ENCODE results near the gene PGAP3. TPM values are rescaled to one million over a fixed set of nuclear protein-coding genes. Genes with fewer than 3 reads are reported as not detected.
"Not testable (repeated sequence)": the region's sequence is repeated elsewhere in the genome, so short reads cannot be mapped to it uniquely, and the experiment has no call there.

Gene PGAP3
- total RNA-seq, 2 donors from 2014 or later: 44.6 to 50.0 TPM

- Histone ChIP-seq H3K4me3 (no peak overlapping the region), H3K36me3 (peaks cover 6 to 9% of the 10 kb centered on the region in 2 donors), H3K9me3 (no peaks in the 10 kb centered on the region), H3K4me1 (replicated peaks) (peaks cover 15% of the 10 kb centered on the region), H3K27ac (peak overlapping the region; percentile 82 to 88), H3K27me3 (replicated peaks; ENCODE audit: insufficient read depth) (no peaks in the 10 kb centered on the region)
- no peak for DNase-seq (ENCODE audit: low spot score)
- WGBS: 85% methylated on average over 18 of the region's 18 CpGs
- TF ChIP-seq POLR2AphosphoS5 (IDR thresholded peaks at IDR 0.05) (no peak), POLR2A (IDR thresholded peaks at IDR 0.05) (no peak), CTCF (IDR thresholded peaks at IDR 0.05) (no peak)
- intact Hi-C loops (cut with DNase I): no loop called here
Observed at GRCh38 chr17:39715375-39716072, 27.7 kb upstream of the PGAP3 start.

- no peaks in the 10 kb centered on the region for H3K9me3 ChIP-seq
- H3K27ac ChIP-seq: no peak overlapping the region
- intact Hi-C loops (cut with DNase I): no loop called here
- peaks cover 15% of the 10 kb centered on the region for H3K4me1 ChIP-seq (replicated peaks)
- no peak for TF ChIP-seq POLR2A (IDR thresholded peaks at IDR 0.05)
- TF ChIP-seq CTCF (IDR thresholded peaks at IDR 0.05): no peak
- no peak for TF ChIP-seq POLR2AphosphoS5 (IDR thresholded peaks at IDR 0.05)
- H3K36me3 ChIP-seq: peaks cover 7 to 20% of the 10 kb centered on the region in 2 donors
- H3K27me3 ChIP-seq (replicated peaks; ENCODE audit: insufficient read depth): no peaks in the 10 kb centered on the region
- no peak for DNase-seq (ENCODE audit: low spot score)
- H3K4me3 ChIP-seq: no peak overlapping the region
- WGBS: 86% methylated on average over 4 of the region's 4 CpGs
Observed at GRCh38 chr17:39714234-39714633, 26.4 kb upstream of the PGAP3 start.

GRCh38 chr17:39711851-39712250 is 24.0 kb upstream of the PGAP3 start:
- 87% methylated on average over 10 of the region's 10 CpGs for WGBS
- intact Hi-C loops (cut with DNase I): no loop called here
- H3K4me1 ChIP-seq (replicated peaks): peaks cover 24% of the 10 kb centered on the region
- H3K9me3 ChIP-seq: no peaks in the 10 kb centered on the region
- TF ChIP-seq POLR2A (IDR thresholded peaks at IDR 0.05) (no peak), CTCF (IDR thresholded peaks at IDR 0.05) (no peak), POLR2AphosphoS5 (IDR thresholded peaks at IDR 0.05) (no peak)
- H3K36me3 ChIP-seq: peaks cover 7 to 28% of the 10 kb centered on the region in 2 donors
- H3K27ac ChIP-seq: no peak overlapping the region
- H3K4me3 ChIP-seq: no peak overlapping the region
- DNase-seq (ENCODE audit: low spot score): no peak
- H3K27me3 ChIP-seq (replicated peaks; ENCODE audit: insufficient read depth): no peaks in the 10 kb centered on the region

- H3K9me3 ChIP-seq; intact Hi-C loops (cut with DNase I); H3K4me3 ChIP-seq; DNase-seq (ENCODE audit: low spot score); H3K27ac ChIP-seq; H3K27me3 ChIP-seq (replicated peaks; ENCODE audit: insufficient read depth): not testable (repeated sequence)
- WGBS: 94% methylated on average over 11 of the region's 11 CpGs
- Histone ChIP-seq H3K4me1 (replicated peaks) (peaks cover 24% of the 10 kb centered on the region), H3K36me3 (peaks cover 7 to 28% of the 10 kb centered on the region in 2 donors)
Observed at GRCh38 chr17:39711071-39711470, 23.2 kb upstream of the PGAP3 start.

GRCh38 chr17:39709998-39710964 is 22.4 kb upstream of the PGAP3 start:
- peaks cover 7 to 28% of the 10 kb centered on the region in 2 donors for H3K36me3 ChIP-seq
- no peak overlapping the region for H3K4me3 ChIP-seq
- TF ChIP-seq CTCF (IDR thresholded peaks at IDR 0.05) (no peak), POLR2AphosphoS5 (IDR thresholded peaks at IDR 0.05) (no peak), POLR2A (IDR thresholded peaks at IDR 0.05) (no peak)
- H3K27ac ChIP-seq: no peak overlapping the region
- WGBS: 89% methylated on average over 20 of the region's 20 CpGs
- H3K9me3 ChIP-seq: no peaks in the 10 kb centered on the region
- peaks cover 21% of the 10 kb centered on the region for H3K4me1 ChIP-seq (replicated peaks)
- no peaks in the 10 kb centered on the region for H3K27me3 ChIP-seq (replicated peaks; ENCODE audit: insufficient read depth)
- intact Hi-C loops (cut with DNase I): no loop called here
- DNase-seq (ENCODE audit: low spot score): no peak
